ENCODE measurements around the gene FAF1.

DNA sequence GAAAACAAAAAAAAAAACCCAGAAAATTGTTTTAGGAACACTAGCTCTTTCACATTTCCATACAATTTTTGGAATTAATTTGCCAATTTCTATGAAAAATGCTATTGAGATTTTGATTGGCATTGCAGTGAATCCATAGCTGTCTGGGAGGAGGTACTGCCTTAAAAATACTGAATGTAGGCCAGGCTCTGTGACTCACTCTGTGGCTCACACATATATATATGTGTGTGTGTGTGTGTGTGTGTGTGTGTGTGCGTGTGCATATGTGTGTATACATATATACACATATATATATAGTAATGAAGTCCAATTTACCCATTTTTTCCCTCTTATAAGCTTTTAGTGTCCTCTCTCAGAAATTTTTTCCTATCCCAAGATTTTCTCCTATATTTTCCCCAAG lies 322.6 kb downstream of the FAF1 start:
- TF ChIP-seq EZH2 (IDR thresholded peaks at IDR 0.05), result no peak
- TF ChIP-seq YY1 (IDR thresholded peaks at IDR 0.05; ENCODE audit: extremely low read depth, insufficient replicate concordance, low read depth, low read length), result no peak
- TF ChIP-seq CEBPB (IDR thresholded peaks at IDR 0.05; ENCODE audit: low read depth), result no peak
- TF ChIP-seq, protein P1, sequence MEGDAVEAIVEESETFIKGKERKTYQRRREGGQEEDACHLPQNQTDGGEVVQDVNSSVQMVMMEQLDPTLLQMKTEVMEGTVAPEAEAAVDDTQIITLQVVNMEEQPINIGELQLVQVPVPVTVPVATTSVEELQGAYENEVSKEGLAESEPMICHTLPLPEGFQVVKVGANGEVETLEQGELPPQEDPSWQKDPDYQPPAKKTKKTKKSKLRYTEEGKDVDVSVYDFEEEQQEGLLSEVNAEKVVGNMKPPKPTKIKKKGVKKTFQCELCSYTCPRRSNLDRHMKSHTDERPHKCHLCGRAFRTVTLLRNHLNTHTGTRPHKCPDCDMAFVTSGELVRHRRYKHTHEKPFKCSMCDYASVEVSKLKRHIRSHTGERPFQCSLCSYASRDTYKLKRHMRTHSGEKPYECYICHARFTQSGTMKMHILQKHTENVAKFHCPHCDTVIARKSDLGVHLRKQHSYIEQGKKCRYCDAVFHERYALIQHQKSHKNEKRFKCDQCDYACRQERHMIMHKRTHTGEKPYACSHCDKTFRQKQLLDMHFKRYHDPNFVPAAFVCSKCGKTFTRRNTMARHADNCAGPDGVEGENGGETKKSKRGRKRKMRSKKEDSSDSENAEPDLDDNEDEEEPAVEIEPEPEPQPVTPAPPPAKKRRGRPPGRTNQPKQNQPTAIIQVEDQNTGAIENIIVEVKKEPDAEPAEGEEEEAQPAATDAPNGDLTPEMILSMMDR (IDR thresholded peaks at IDR 0.05 in 2 of 3, conservative IDR thresholded peaks at IDR 0.05 in 1 of 3; ENCODE audit: borderline replicate concordance in 1 of 3, insufficient read depth in 1 of 3, low read depth in 2 of 3, low read length in 2 of 3), result no peak
- TF ChIP-seq POLR2A (IDR thresholded peaks at IDR 0.05; ENCODE audit: borderline replicate concordance, extremely low read depth, insufficient read depth, insufficient read length), result no peak
- TF ChIP-seq, protein P2, sequence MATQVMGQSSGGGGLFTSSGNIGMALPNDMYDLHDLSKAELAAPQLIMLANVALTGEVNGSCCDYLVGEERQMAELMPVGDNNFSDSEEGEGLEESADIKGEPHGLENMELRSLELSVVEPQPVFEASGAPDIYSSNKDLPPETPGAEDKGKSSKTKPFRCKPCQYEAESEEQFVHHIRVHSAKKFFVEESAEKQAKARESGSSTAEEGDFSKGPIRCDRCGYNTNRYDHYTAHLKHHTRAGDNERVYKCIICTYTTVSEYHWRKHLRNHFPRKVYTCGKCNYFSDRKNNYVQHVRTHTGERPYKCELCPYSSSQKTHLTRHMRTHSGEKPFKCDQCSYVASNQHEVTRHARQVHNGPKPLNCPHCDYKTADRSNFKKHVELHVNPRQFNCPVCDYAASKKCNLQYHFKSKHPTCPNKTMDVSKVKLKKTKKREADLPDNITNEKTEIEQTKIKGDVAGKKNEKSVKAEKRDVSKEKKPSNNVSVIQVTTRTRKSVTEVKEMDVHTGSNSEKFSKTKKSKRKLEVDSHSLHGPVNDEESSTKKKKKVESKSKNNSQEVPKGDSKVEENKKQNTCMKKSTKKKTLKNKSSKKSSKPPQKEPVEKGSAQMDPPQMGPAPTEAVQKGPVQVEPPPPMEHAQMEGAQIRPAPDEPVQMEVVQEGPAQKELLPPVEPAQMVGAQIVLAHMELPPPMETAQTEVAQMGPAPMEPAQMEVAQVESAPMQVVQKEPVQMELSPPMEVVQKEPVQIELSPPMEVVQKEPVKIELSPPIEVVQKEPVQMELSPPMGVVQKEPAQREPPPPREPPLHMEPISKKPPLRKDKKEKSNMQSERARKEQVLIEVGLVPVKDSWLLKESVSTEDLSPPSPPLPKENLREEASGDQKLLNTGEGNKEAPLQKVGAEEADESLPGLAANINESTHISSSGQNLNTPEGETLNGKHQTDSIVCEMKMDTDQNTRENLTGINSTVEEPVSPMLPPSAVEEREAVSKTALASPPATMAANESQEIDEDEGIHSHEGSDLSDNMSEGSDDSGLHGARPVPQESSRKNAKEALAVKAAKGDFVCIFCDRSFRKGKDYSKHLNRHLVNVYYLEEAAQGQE (IDR thresholded peaks at IDR 0.05; ENCODE audit: low read depth), result no peak
- TF ChIP-seq ZNF274 (IDR thresholded peaks at IDR 0.05; ENCODE audit: low read depth, low read length), result no peak
- TF ChIP-seq, protein P3, sequence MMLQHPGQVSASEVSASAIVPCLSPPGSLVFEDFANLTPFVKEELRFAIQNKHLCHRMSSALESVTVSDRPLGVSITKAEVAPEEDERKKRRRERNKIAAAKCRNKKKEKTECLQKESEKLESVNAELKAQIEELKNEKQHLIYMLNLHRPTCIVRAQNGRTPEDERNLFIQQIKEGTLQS (IDR thresholded peaks at IDR 0.05), result no peak
- TF ChIP-seq, protein P4, sequence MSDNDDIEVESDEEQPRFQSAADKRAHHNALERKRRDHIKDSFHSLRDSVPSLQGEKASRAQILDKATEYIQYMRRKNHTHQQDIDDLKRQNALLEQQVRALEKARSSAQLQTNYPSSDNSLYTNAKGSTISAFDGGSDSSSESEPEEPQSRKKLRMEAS (IDR thresholded peaks at IDR 0.05), result no peak
- TF ChIP-seq SIN3A (IDR thresholded peaks at IDR 0.05; ENCODE audit: low read depth), result no peak
- TF ChIP-seq RAD21 (IDR thresholded peaks at IDR 0.05; ENCODE audit: low read depth), result no peak
- no peak for TF ChIP-seq POLR2AphosphoS5 (IDR thresholded peaks at IDR 0.05; ENCODE audit: low read depth, low read length)
- no peak for TF ChIP-seq ZFX (IDR thresholded peaks at IDR 0.05)
